ENCODE measurements around the gene SEC23B.
"Not testable (repeated sequence)": the region's sequence is repeated elsewhere in the genome, so short reads cannot be mapped to it uniquely, and the experiment has no call there.

The SEC23B gene

GRCh38 chr20:18524646-18525045 lies 16.9 kb downstream of the SEC23B start:
- DNase-seq (ENCODE audit: low read depth in 3 of 3): no peak

GRCh38 chr20:18526761-18527160 lies 19.0 kb downstream of the SEC23B start:
- DNase-seq (ENCODE audit: low read depth in 3 of 3): not testable (repeated sequence)

GRCh38 chr20:18527339-18527738 lies 19.6 kb downstream of the SEC23B start:
- DNase-seq (ENCODE audit: low read depth in 3 of 3): no peak

- no peak for DNase-seq (ENCODE audit: low read depth in 3 of 3)
These were observed 20.1 kb downstream of the SEC23B start for GRCh38 chr20:18527836-18528235.

- no peak for DNase-seq (ENCODE audit: low read depth in 3 of 3)
These were observed 21.3 kb downstream of the SEC23B start for GRCh38 chr20:18529041-18529440.

GRCh38 chr20:18532626-18533025 lies 24.9 kb downstream of the SEC23B start:
- no peak for DNase-seq (ENCODE audit: low read depth in 3 of 3)

GRCh38 chr20:18533491-18533890 lies 25.8 kb downstream of the SEC23B start:
- DNase-seq (ENCODE audit: low read depth in 3 of 3): no peak

GRCh38 chr20:18533978-18534644 lies 26.4 kb downstream of the SEC23B start:
- no peak for DNase-seq (ENCODE audit: low read depth in 3 of 3)

GRCh38 chr20:18537651-18538050 lies 29.9 kb downstream of the SEC23B start:
- no peak for DNase-seq (ENCODE audit: low read depth in 3 of 3)

GRCh38 chr20:18541741-18542140 lies 34.0 kb downstream of the SEC23B start:
- DNase-seq (ENCODE audit: low read depth in 3 of 3): no peak

GRCh38 chr20:18543216-18543615 lies 35.5 kb downstream of the SEC23B start:
- DNase-seq (ENCODE audit: low read depth in 3 of 3): no peak

GRCh38 chr20:18543932-18544331 lies 36.2 kb downstream of the SEC23B start:
- no peak for DNase-seq (ENCODE audit: low read depth in 3 of 3)

- DNase-seq (ENCODE audit: low read depth in 3 of 3): no peak
These were observed 37.8 kb downstream of the SEC23B start for GRCh38 chr20:18545566-18545965.

GRCh38 chr20:18548465-18548864 lies 40.7 kb downstream of the SEC23B start:
- no peak for DNase-seq (ENCODE audit: low read depth in 3 of 3)

GRCh38 chr20:18553746-18554145 lies 46.0 kb downstream of the SEC23B start:
- no peak for DNase-seq (ENCODE audit: low read depth in 3 of 3)

GRCh38 chr20:18566892-18567738 lies 59.4 kb downstream of the SEC23B start, which contains the start of gene SMIM26:
TSS of gene SMIM26 (plus strand) at chr20:18567432. CDS start at chr20:18567479, 47 bp downstream.
- peak; percentile 86 to 87 (median 86) for DNase-seq (ENCODE audit: low read depth in 3 of 3)

GRCh38 chr20:18567739-18568091 lies 60.0 kb downstream of the SEC23B start:
- DNase-seq (ENCODE audit: low read depth in 3 of 3): no peak

GRCh38 chr20:18571009-18571408 lies 63.3 kb downstream of the SEC23B start:
- DNase-seq (ENCODE audit: low read depth in 3 of 3): no peak

GRCh38 chr20:18571578-18571977 lies 63.8 kb downstream of the SEC23B start:
- no peak for DNase-seq (ENCODE audit: low read depth in 3 of 3)

GRCh38 chr20:18577942-18578341 lies 70.2 kb downstream of the SEC23B start:
- no peak for DNase-seq (ENCODE audit: low read depth in 3 of 3)

GRCh38 chr20:18578581-18578980 lies 70.8 kb downstream of the SEC23B start:
- no peak for DNase-seq (ENCODE audit: low read depth in 3 of 3)

- DNase-seq (ENCODE audit: low read depth in 3 of 3): no peak
These were observed 72.3 kb downstream of the SEC23B start for GRCh38 chr20:18580012-18580411.

GRCh38 chr20:18585134-18585533 lies 77.4 kb downstream of the SEC23B start:
- no peak for DNase-seq (ENCODE audit: low read depth in 3 of 3)
